Measurements from ENCODE around the gene UBA3. TPM values are rescaled to one million over a fixed set of nuclear protein-coding genes. Genes with fewer than 3 reads are reported as not detected.

Gene UBA3
- total RNA-seq, 1 experiment from 2014 or later = 45.6 TPM

GRCh38 chr3:69126999-69127398 lies 46.8 kb upstream of the UBA3 start:
- H3K4me1 ChIP-seq (ENCODE audit: control insufficient read depth in 1 of 2, insufficient read depth in 2 of 2, low read length in 2 of 2) = peaks cover 0 to 2% of the 10 kb centered on the region in 2 experiments; a peak in 1 of 4 replicates
- ChIA-PET POLR2A (no interaction called here), CTCF (no interaction called here), RAD21 (ENCODE audit: low non-redundant PET in 1 of 2, low total read pairs in 2 of 2, uncharacterized antibody in 2 of 2, unreplicated experiment in 2 of 2) (no interaction called here)
- H3K9ac ChIP-seq (ENCODE audit: low read length) = no peak overlapping the region
- ATAC-seq (no peak), DNase-seq (ENCODE audit: low read depth, low spot score) (no peak)
- H3K4me3 ChIP-seq (replicated peaks in 1 of 2; ENCODE audit: low read depth in 1 of 2, low read length in 2 of 2) = no peak overlapping the region
- H3K4me2 ChIP-seq (ENCODE audit: low read length) = no peak overlapping the region
- BruUV-seq (replicated peaks) = no TSS peak
- intact Hi-C loops (cut with micrococcal nuclease) = no loop called here
- no peaks in the 10 kb centered on the region for H3K9me3 ChIP-seq (ENCODE audit: control insufficient read depth in 1 of 2, insufficient read depth in 1 of 2, low read depth in 1 of 2, low read length in 2 of 2)
- no peak overlapping the region for H3K27ac ChIP-seq (ENCODE audit: low read depth, low read length)
- H3K79me2 ChIP-seq (ENCODE audit: insufficient read depth, low read length) = no peaks in the 10 kb centered on the region
- H4K20me1 ChIP-seq (ENCODE audit: insufficient read depth) = no peaks in the 10 kb centered on the region
- H3K36me3 ChIP-seq (ENCODE audit: control insufficient read depth in 1 of 2, insufficient read depth in 2 of 2, low read length in 2 of 2) = no peaks in the 10 kb centered on the region
- H2AFZ ChIP-seq (ENCODE audit: low read depth, low read length, poor library complexity, severe bottlenecking) = no peak overlapping the region
- no peaks in the 10 kb centered on the region for H3K27me3 ChIP-seq (ENCODE audit: insufficient read depth, low read length)
- H3K9me2 ChIP-seq (ENCODE audit: insufficient read depth) = no peaks in the 10 kb centered on the region
- TF ChIP-seq, protein P1, sequence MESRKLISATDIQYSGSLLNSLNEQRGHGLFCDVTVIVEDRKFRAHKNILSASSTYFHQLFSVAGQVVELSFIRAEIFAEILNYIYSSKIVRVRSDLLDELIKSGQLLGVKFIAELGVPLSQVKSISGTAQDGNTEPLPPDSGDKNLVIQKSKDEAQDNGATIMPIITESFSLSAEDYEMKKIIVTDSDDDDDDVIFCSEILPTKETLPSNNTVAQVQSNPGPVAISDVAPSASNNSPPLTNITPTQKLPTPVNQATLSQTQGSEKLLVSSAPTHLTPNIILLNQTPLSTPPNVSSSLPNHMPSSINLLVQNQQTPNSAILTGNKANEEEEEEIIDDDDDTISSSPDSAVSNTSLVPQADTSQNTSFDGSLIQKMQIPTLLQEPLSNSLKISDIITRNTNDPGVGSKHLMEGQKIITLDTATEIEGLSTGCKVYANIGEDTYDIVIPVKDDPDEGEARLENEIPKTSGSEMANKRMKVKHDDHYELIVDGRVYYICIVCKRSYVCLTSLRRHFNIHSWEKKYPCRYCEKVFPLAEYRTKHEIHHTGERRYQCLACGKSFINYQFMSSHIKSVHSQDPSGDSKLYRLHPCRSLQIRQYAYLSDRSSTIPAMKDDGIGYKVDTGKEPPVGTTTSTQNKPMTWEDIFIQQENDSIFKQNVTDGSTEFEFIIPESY (IDR thresholded peaks at IDR 0.05; ENCODE audit: extremely low read depth, insufficient replicate concordance, low read length) = no peak
- no peak for TF ChIP-seq EZH2phosphoT487 (IDR thresholded peaks at IDR 0.05; ENCODE audit: borderline replicate concordance)
- no peak for TF ChIP-seq ZNF274 (IDR thresholded peaks at IDR 0.05; ENCODE audit: low read depth, low read length)
- TF ChIP-seq SRF (IDR thresholded peaks at IDR 0.05; ENCODE audit: low read depth) = no peak
- TF ChIP-seq EGR1 (IDR thresholded peaks at IDR 0.05; ENCODE audit: low read depth) = no peak
- TF ChIP-seq ATF3 (IDR thresholded peaks at IDR 0.05) = no peak
- no peak for TF ChIP-seq RAD21 (IDR thresholded peaks at IDR 0.05; ENCODE audit: low read depth)
- TF ChIP-seq SP1 (IDR thresholded peaks at IDR 0.05; ENCODE audit: low read depth) = no peak
- TF ChIP-seq CEBPB (IDR thresholded peaks at IDR 0.05; ENCODE audit: low read depth) = no peak
- no peak for TF ChIP-seq REST (IDR thresholded peaks at IDR 0.05; ENCODE audit: low read depth)
- no peak for TF ChIP-seq MAX (IDR thresholded peaks at IDR 0.05)
- TF ChIP-seq ELF1 (IDR thresholded peaks at IDR 0.05; ENCODE audit: borderline replicate concordance, low read depth) = no peak
- no peak for TF ChIP-seq SIN3A (IDR thresholded peaks at IDR 0.05; ENCODE audit: low read depth)
- no peak for TF ChIP-seq CBX3 (IDR thresholded peaks at IDR 0.05; ENCODE audit: low read depth)
- no peak for TF ChIP-seq ZFX (IDR thresholded peaks at IDR 0.05)
- no peak for TF ChIP-seq FOSL1 (IDR thresholded peaks at IDR 0.05; ENCODE audit: low read depth)
- no peak for TF ChIP-seq CTCF (IDR thresholded peaks at IDR 0.05 in 2 of 3, conservative IDR thresholded peaks at IDR 0.05 in 1 of 3; ENCODE audit: borderline replicate concordance in 1 of 3, insufficient read depth in 1 of 3, low read depth in 2 of 3, low read length in 2 of 3)
- no peak for TF ChIP-seq POLR2A (IDR thresholded peaks at IDR 0.05; ENCODE audit: borderline replicate concordance, extremely low read depth, insufficient read depth, insufficient read length)
- no peak for TF ChIP-seq TCF7L2 (IDR thresholded peaks at IDR 0.05; ENCODE audit: borderline replicate concordance, extremely low read depth, insufficient read depth, insufficient read length)
- TF ChIP-seq POLR2AphosphoS5 (IDR thresholded peaks at IDR 0.05; ENCODE audit: low read depth, low read length) = no peak

Measured in HCT116 (cell line).